Measurements from ENCODE around the gene AAMDC. TPM values are rescaled to one million over a fixed set of nuclear protein-coding genes. Genes with fewer than 3 reads are reported as not detected.

AAMDC gene
- polyA plus RNA-seq, 1 donor from 2014 or later: 9.7 TPM

DNA sequence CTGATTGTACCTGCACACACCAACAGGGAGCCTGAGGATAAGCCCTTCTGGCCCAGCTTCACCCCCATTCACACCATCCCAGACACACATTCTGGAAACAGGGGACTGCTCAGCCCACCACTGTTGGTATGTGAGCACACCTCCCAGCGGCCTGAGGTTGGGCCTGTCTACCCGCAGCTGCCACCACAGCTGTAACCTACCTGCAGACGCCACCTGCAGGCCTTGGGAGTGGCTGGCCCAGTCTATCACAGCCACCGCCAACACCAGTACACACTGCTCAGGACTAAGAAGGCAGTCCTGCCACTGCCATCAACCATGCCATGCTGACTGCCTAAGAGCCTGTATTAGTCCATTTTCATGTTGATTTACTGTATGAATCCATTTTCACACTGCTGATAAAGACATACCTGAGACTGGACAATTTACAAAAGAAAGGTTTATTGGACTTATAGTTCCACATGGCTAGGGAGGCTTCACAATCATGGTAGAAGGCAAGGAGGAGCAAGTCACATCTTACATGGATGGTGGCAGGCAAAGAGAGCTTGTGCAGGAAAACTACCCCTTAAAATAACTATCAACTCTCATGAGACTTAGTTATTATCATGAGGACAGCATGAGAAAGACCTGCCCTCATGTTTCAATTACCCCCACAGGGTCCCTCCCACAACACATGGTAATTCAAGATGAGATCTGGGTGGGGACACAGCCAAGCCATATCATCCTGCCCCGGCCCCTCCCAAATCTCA is 31.0 kb upstream of the AAMDC start:
- H3K4me3 ChIP-seq (ENCODE audit: low read length): no peak overlapping the region
- H3K9me2 ChIP-seq (ENCODE audit: insufficient read depth, low read length): no peaks in the 10 kb centered on the region

DNA sequence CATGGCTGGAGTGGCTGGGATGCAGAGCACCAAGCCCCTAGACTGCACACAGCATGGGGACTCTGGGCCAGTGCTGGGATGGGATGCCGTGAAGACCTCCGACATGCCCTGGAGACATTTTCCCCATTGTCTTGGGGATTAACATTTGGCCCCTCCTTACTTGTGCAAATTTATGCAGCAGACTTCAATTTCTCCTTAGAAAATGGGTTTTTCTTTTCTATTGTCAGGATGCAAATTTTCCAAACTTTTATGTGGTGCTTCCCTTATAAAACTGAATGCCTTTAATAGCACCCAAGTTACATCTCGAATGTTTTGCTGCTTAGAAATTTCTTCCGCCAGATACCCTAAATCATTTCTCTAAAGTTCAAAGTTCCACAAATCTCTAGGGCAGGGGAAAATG is 29.6 kb upstream of the AAMDC start:
- no peaks in the 10 kb centered on the region for H3K9me3 ChIP-seq (ENCODE audit: low read length)
- H3K79me2 ChIP-seq (replicated peaks; ENCODE audit: insufficient read depth, low read length): peaks cover 70% of the 10 kb centered on the region

More for the DNA sequence above, 31.0 kb upstream of the AAMDC start:
- H3K4me2 ChIP-seq (ENCODE audit: low read length): no peak overlapping the region
- H3K27me3 ChIP-seq (ENCODE audit: insufficient read depth, low read depth, low read length): no peaks in the 10 kb centered on the region
- H3K36me3 ChIP-seq (ENCODE audit: insufficient read depth, low read length): peaks cover 4% of the 10 kb centered on the region
- no peak overlapping the region for H3K27ac ChIP-seq (ENCODE audit: low read length)
- TF ChIP-seq, protein P1, sequence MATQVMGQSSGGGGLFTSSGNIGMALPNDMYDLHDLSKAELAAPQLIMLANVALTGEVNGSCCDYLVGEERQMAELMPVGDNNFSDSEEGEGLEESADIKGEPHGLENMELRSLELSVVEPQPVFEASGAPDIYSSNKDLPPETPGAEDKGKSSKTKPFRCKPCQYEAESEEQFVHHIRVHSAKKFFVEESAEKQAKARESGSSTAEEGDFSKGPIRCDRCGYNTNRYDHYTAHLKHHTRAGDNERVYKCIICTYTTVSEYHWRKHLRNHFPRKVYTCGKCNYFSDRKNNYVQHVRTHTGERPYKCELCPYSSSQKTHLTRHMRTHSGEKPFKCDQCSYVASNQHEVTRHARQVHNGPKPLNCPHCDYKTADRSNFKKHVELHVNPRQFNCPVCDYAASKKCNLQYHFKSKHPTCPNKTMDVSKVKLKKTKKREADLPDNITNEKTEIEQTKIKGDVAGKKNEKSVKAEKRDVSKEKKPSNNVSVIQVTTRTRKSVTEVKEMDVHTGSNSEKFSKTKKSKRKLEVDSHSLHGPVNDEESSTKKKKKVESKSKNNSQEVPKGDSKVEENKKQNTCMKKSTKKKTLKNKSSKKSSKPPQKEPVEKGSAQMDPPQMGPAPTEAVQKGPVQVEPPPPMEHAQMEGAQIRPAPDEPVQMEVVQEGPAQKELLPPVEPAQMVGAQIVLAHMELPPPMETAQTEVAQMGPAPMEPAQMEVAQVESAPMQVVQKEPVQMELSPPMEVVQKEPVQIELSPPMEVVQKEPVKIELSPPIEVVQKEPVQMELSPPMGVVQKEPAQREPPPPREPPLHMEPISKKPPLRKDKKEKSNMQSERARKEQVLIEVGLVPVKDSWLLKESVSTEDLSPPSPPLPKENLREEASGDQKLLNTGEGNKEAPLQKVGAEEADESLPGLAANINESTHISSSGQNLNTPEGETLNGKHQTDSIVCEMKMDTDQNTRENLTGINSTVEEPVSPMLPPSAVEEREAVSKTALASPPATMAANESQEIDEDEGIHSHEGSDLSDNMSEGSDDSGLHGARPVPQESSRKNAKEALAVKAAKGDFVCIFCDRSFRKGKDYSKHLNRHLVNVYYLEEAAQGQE (IDR thresholded peaks at IDR 0.05; ENCODE audit: borderline replicate concordance): no peak
- TF ChIP-seq POLR2AphosphoS5 (IDR thresholded peaks at IDR 0.05): no peak
- no peak for TF ChIP-seq EZH2 (IDR thresholded peaks at IDR 0.05; ENCODE audit: borderline replicate concordance, insufficient read depth, low read length, poor library complexity, severe bottlenecking)
- TF ChIP-seq EP300 (conservative IDR thresholded peaks at IDR 0.05; ENCODE audit: poor library complexity, severe bottlenecking): no peak
- TF ChIP-seq, protein P2, sequence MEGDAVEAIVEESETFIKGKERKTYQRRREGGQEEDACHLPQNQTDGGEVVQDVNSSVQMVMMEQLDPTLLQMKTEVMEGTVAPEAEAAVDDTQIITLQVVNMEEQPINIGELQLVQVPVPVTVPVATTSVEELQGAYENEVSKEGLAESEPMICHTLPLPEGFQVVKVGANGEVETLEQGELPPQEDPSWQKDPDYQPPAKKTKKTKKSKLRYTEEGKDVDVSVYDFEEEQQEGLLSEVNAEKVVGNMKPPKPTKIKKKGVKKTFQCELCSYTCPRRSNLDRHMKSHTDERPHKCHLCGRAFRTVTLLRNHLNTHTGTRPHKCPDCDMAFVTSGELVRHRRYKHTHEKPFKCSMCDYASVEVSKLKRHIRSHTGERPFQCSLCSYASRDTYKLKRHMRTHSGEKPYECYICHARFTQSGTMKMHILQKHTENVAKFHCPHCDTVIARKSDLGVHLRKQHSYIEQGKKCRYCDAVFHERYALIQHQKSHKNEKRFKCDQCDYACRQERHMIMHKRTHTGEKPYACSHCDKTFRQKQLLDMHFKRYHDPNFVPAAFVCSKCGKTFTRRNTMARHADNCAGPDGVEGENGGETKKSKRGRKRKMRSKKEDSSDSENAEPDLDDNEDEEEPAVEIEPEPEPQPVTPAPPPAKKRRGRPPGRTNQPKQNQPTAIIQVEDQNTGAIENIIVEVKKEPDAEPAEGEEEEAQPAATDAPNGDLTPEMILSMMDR (IDR thresholded peaks at IDR 0.05; ENCODE audit: poor library complexity, severe bottlenecking): no peak
- TF ChIP-seq SMC3 (conservative IDR thresholded peaks at IDR 0.05; ENCODE audit: poor library complexity): no peak
- no peak for TF ChIP-seq RAD21 (conservative IDR thresholded peaks at IDR 0.05)
- no peak for TF ChIP-seq TAF1 (IDR thresholded peaks at IDR 0.05; ENCODE audit: low read depth)
- TF ChIP-seq MXI1 (conservative IDR thresholded peaks at IDR 0.05; ENCODE audit: poor library complexity, severe bottlenecking): no peak
- H3K9me3 ChIP-seq (ENCODE audit: low read length): no peaks in the 10 kb centered on the region
- no peaks in the 10 kb centered on the region for H3F3A ChIP-seq (ENCODE audit: insufficient read depth, low read length, poor library complexity, severe bottlenecking)
- no peak overlapping the region for H3K9ac ChIP-seq (ENCODE audit: low read length)
- H4K20me1 ChIP-seq (ENCODE audit: insufficient read depth): no peaks in the 10 kb centered on the region
- H3K79me2 ChIP-seq (replicated peaks; ENCODE audit: insufficient read depth, low read length): peaks cover 63% of the 10 kb centered on the region
- no peak overlapping the region for H2AFZ ChIP-seq (ENCODE audit: low read depth, low read length)

More for the DNA sequence above, 29.6 kb upstream of the AAMDC start:
- H3K4me2 ChIP-seq (ENCODE audit: low read length): no peak overlapping the region
- H3K27ac ChIP-seq (ENCODE audit: low read length): no peak overlapping the region
- no peak overlapping the region for H2AFZ ChIP-seq (ENCODE audit: low read depth, low read length)
- H3K9me2 ChIP-seq (ENCODE audit: insufficient read depth, low read length): no peaks in the 10 kb centered on the region
- no peak for TF ChIP-seq MXI1 (conservative IDR thresholded peaks at IDR 0.05; ENCODE audit: poor library complexity, severe bottlenecking)
- TF ChIP-seq, protein P2 (IDR thresholded peaks at IDR 0.05; ENCODE audit: poor library complexity, severe bottlenecking): no peak
- TF ChIP-seq EZH2 (IDR thresholded peaks at IDR 0.05; ENCODE audit: borderline replicate concordance, insufficient read depth, low read length, poor library complexity, severe bottlenecking): no peak
- no peak for TF ChIP-seq EP300 (conservative IDR thresholded peaks at IDR 0.05; ENCODE audit: poor library complexity, severe bottlenecking)
- TF ChIP-seq RAD21 (conservative IDR thresholded peaks at IDR 0.05): no peak
- no peak for TF ChIP-seq SMC3 (conservative IDR thresholded peaks at IDR 0.05; ENCODE audit: poor library complexity)
- TF ChIP-seq TAF1 (IDR thresholded peaks at IDR 0.05; ENCODE audit: low read depth): no peak
- H3K27me3 ChIP-seq (ENCODE audit: insufficient read depth, low read depth, low read length): no peaks in the 10 kb centered on the region
- peaks cover 4% of the 10 kb centered on the region for H3K36me3 ChIP-seq (ENCODE audit: insufficient read depth, low read length)
- H3K9ac ChIP-seq (ENCODE audit: low read length): no peak overlapping the region
- H3F3A ChIP-seq (ENCODE audit: insufficient read depth, low read length, poor library complexity, severe bottlenecking): no peaks in the 10 kb centered on the region
- no peak overlapping the region for H3K4me3 ChIP-seq (ENCODE audit: low read length)
- no peaks in the 10 kb centered on the region for H4K20me1 ChIP-seq (ENCODE audit: insufficient read depth)

Data from neural cell (in vitro differentiated cells).